Fibroblast of lung (primary cell): ENCODE data around the gene MTARC1. TPM values are rescaled to one million over a fixed set of nuclear protein-coding genes. Genes with fewer than 3 reads are reported as not detected.

Source experiments
- DNase-seq, 2 donors: peaks; one replicate each; pipeline versions ENCODE4 v3.0.0 to v3.0.0-alpha.2; 2010; ENCODE audit warnings: low read depth in 2 of 2
- H2AFZ ChIP-seq: 2 replicates; pipeline ENCODE4 v1.5.1; 2012; ENCODE audit warnings: low read length, control low read depth, inconsistent platforms
- H3K27ac ChIP-seq: 2 replicates; pipeline ENCODE4 v1.5.1; 2011; ENCODE audit warnings: low read length, control low read depth; ENCODE audit not compliant: insufficient read depth
- H3K27me3 ChIP-seq: 2 replicates; pipeline ENCODE4 v1.5.1; 2011; ENCODE audit warnings: mild to moderate bottlenecking, low read length; ENCODE audit not compliant: control insufficient read depth, insufficient read depth
- H3K36me3 ChIP-seq: 2 replicates; pipeline ENCODE4 v1.5.1; 2011; ENCODE audit warnings: low read length; ENCODE audit not compliant: control insufficient read depth, insufficient read depth
- H3K4me1 ChIP-seq: 2 replicates; pipeline ENCODE4 v1.5.1; 2011; ENCODE audit warnings: low read length; ENCODE audit not compliant: control insufficient read depth, insufficient read depth; ENCODE audit errors: extremely low read depth
- H3K4me2 ChIP-seq: 2 replicates; pipeline ENCODE4 v1.5.1; 2011; ENCODE audit warnings: low read length, control low read depth; ENCODE audit not compliant: insufficient read depth; ENCODE audit errors: extremely low read depth
- H3K4me3 ChIP-seq, 4 experiments: fragments of 200-600 bp in 1 of 4; sonication (generic) in 1 of 4; replicated peaks in 1 of 4; 2 replicates each; pipeline ENCODE4 v1.5.1; 2011 to 2016; ENCODE audit warnings: low read length in 4 of 4, low read depth in 3 of 4, mild to moderate bottlenecking in 3 of 4, control low read depth in 2 of 4, inconsistent platforms in 1 of 4, mixed read lengths in 1 of 4; ENCODE audit not compliant: insufficient read depth in 1 of 4; ENCODE audit errors: control extremely low read depth in 1 of 4
- H3K79me2 ChIP-seq: 2 replicates; pipeline ENCODE4 v1.5.1; 2012; ENCODE audit warnings: mild to moderate bottlenecking, low read length, inconsistent platforms; ENCODE audit not compliant: control insufficient read depth, insufficient read depth
- H3K9ac ChIP-seq: 2 replicates; pipeline ENCODE4 v1.5.1; 2011; ENCODE audit warnings: mild to moderate bottlenecking, low read length, control low read depth; ENCODE audit not compliant: insufficient read depth
- H3K9me3 ChIP-seq: 2 replicates; pipeline ENCODE4 v1.5.1; 2012; ENCODE audit warnings: low read depth, low read length; ENCODE audit not compliant: control insufficient read depth, insufficient read depth
- H4K20me1 ChIP-seq: 2 replicates; pipeline ENCODE4 v1.5.1; 2011; ENCODE audit warnings: low read length; ENCODE audit not compliant: control insufficient read depth, insufficient read depth; ENCODE audit errors: extremely low read depth
- CTCF ChIP-seq, 2 donors: IDR thresholded peaks in 1 of 2; conservative IDR thresholded peaks in 1 of 2; 1 replicate in 1 of 2; 2 replicates in 1 of 2; pipeline ENCODE4 v1.5.1; 2011 to 2012; ENCODE audit warnings: low read length in 2 of 2, control low read depth in 1 of 2, inconsistent platforms in 1 of 2, low read depth in 1 of 2, mild to moderate bottlenecking in 1 of 2
- EZH2 ChIP-seq: IDR thresholded peaks from 2 replicates; pipeline ENCODE4 v1.5.1; 2012; ENCODE audit warnings: low read length, control low read depth, mild to moderate bottlenecking; ENCODE audit errors: missing control alignments
- polyA plus RNA-seq, 2 donors: library from polyadenylated mRNA; depleted of rRNA in 1 of 2; stranded (reverse) in 1 of 2; unstranded in 1 of 2; fragments of >200 nt; gene quantifications; 2 replicates each; pipeline ENCODE4 v1.2.1, GENCODE V29; 2011 to 2012; ENCODE audit warnings: missing spikeins in 1 of 2
- total RNA-seq: library from RNA; depleted of rRNA; stranded (reverse); fragments of >200 nt; gene quantifications from 2 replicates; pipeline ENCODE4 v1.2.1, GENCODE V29; 2014

MTARC1 gene
- total and polyA plus RNA-seq, 2 donors (not counting 1 experiment from before 2014, with no cell fraction given), result 1.8 to 9.6 TPM

GRCh38 chr1:220751111-220751510 lies 35.6 kb upstream of the MTARC1 start:
- Histone ChIP-seq H2AFZ (no peak overlapping the region), H3K4me3 (no peak overlapping the region), H3K36me3 (no peaks in the 10 kb centered on the region), H3K9ac (no peak overlapping the region), H3K27ac (no peak overlapping the region), H3K9me3 (no peaks in the 10 kb centered on the region), H3K4me1 (peaks cover 2% of the 10 kb centered on the region), H3K79me2 (no peaks in the 10 kb centered on the region), H3K27me3 (no peaks in the 10 kb centered on the region), H4K20me1 (no peaks in the 10 kb centered on the region), H3K4me2 (no peak overlapping the region)
- TF ChIP-seq CTCF (conservative IDR thresholded peaks at IDR 0.05 in 1 of 2, IDR thresholded peaks at IDR 0.05 in 1 of 2; ENCODE audit: low read depth in 1 of 2, low read length in 2 of 2) (no peak), EZH2 (no peak)
- DNase-seq, result no peak

- H2AFZ ChIP-seq, result peak overlapping the region; percentile 2
- no peak overlapping the region for H3K9ac ChIP-seq
- peak overlapping the region in 2 of 4 experiments; percentile 12 to 24 for H3K4me3 ChIP-seq
- no peaks in the 10 kb centered on the region for H3K9me3 ChIP-seq
- H3K4me1 ChIP-seq, result peaks cover 2% of the 10 kb centered on the region
- H3K27me3 ChIP-seq, result no peaks in the 10 kb centered on the region
- no peaks in the 10 kb centered on the region for H4K20me1 ChIP-seq
- TF ChIP-seq CTCF (conservative IDR thresholded peaks at IDR 0.05 in 1 of 2, IDR thresholded peaks at IDR 0.05 in 1 of 2; ENCODE audit: low read depth in 1 of 2, low read length in 2 of 2), result no peak
- TF ChIP-seq EZH2, result no peak
- H3K36me3 ChIP-seq, result peaks cover 2% of the 10 kb centered on the region
- no peak overlapping the region for H3K27ac ChIP-seq
- peak in 1 of 2 donors; percentile 29 for DNase-seq
- no peaks in the 10 kb centered on the region for H3K79me2 ChIP-seq
- peak overlapping the region; percentile 61 for H3K4me2 ChIP-seq
Observed at GRCh38 chr1:220754212-220754917, 32.3 kb upstream of the MTARC1 start.

- Histone ChIP-seq H3K27ac (no peak overlapping the region), H3K4me2 (no peak overlapping the region), H3K36me3 (peaks cover 2% of the 10 kb centered on the region), H3K27me3 (no peaks in the 10 kb centered on the region), H2AFZ (no peak overlapping the region), H3K9ac (no peak overlapping the region), H4K20me1 (no peaks in the 10 kb centered on the region), H3K79me2 (no peaks in the 10 kb centered on the region), H3K9me3 (no peaks in the 10 kb centered on the region), H3K4me3 (no peak overlapping the region), H3K4me1 (no peaks in the 10 kb centered on the region)
- DNase-seq, result no peak
- TF ChIP-seq CTCF (conservative IDR thresholded peaks at IDR 0.05 in 1 of 2, IDR thresholded peaks at IDR 0.05 in 1 of 2; ENCODE audit: low read depth in 1 of 2, low read length in 2 of 2), result no peak
- TF ChIP-seq EZH2, result no peak
Observed at GRCh38 chr1:220754918-220755295, 31.8 kb upstream of the MTARC1 start.
